Stimulated activated CD4-positive, alpha-beta T cell treated with anti-CD3 and anti-CD28 coated beads, Interleukin-1b, Interleukin-23, amount 100 ng/mL, for 24 hours (primary cell): ENCODE measurements around the gene RAB11FIP2.

Source experiments
- DNase-seq, 4 experiments: peaks; one replicate each; pipeline ENCODE4 v3.0.0-alpha.2; 2020; ENCODE audit warnings: low read depth in 4 of 4, low spot score in 1 of 4

The RAB11FIP2 gene

GRCh38 chr10:118035354-118036005 is 11.3 kb downstream of the RAB11FIP2 start:
- no peak for DNase-seq

GRCh38 chr10:118034791-118035261 is 11.9 kb downstream of the RAB11FIP2 start:
- DNase-seq, result no peak

- no peak for DNase-seq
Measured at GRCh38 chr10:118033905-118034304, 12.8 kb downstream of the RAB11FIP2 start.

- DNase-seq, result no peak
Measured at GRCh38 chr10:118032564-118032963, 14.2 kb downstream of the RAB11FIP2 start.

GRCh38 chr10:118031351-118032075 is 15.2 kb downstream of the RAB11FIP2 start:
- no peak for DNase-seq

- no peak for DNase-seq
Measured at GRCh38 chr10:118028619-118029018, 18.1 kb downstream of the RAB11FIP2 start.

GRCh38 chr10:118027397-118027796 is 19.3 kb downstream of the RAB11FIP2 start:
- DNase-seq, result no peak

- DNase-seq, result no peak
Measured at GRCh38 chr10:118026936-118027335, 19.8 kb downstream of the RAB11FIP2 start.

GRCh38 chr10:118020365-118020764 is 26.4 kb downstream of the RAB11FIP2 start:
- DNase-seq, result no peak

- DNase-seq, result no peak
Measured at GRCh38 chr10:118017850-118018249, 28.9 kb downstream of the RAB11FIP2 start.

- no peak for DNase-seq
Measured at GRCh38 chr10:118017071-118017740, 29.5 kb downstream of the RAB11FIP2 start.

GRCh38 chr10:118012952-118013525 is 33.7 kb downstream of the RAB11FIP2 start:
- no peak for DNase-seq

- no peak for DNase-seq
Measured at GRCh38 chr10:118007773-118008172, 39.0 kb downstream of the RAB11FIP2 start.

GRCh38 chr10:118003126-118003525 is 43.6 kb downstream of the RAB11FIP2 start:
- no peak for DNase-seq

- peak in 1 of 4 experiments; percentile 0 for DNase-seq
Measured at GRCh38 chr10:118002581-118002980, 44.2 kb downstream of the RAB11FIP2 start.

- no peak for DNase-seq
Measured at GRCh38 chr10:117997673-117998072, 49.1 kb downstream of the RAB11FIP2 start.

- no peak for DNase-seq
Measured at GRCh38 chr10:117996709-117997108, 50.0 kb downstream of the RAB11FIP2 start.

GRCh38 chr10:117994771-117995170 is 52.0 kb downstream of the RAB11FIP2 start:
- DNase-seq, result no peak

- no peak for DNase-seq
Measured at GRCh38 chr10:117993166-117993565, 53.6 kb downstream of the RAB11FIP2 start.

GRCh38 chr10:117991701-117992100 is 55.0 kb downstream of the RAB11FIP2 start:
- no peak for DNase-seq

GRCh38 chr10:117989962-117990361 is 56.8 kb downstream of the RAB11FIP2 start:
- no peak for DNase-seq

GRCh38 chr10:117988814-117989213 is 57.9 kb downstream of the RAB11FIP2 start:
- DNase-seq, result no peak
